Endothelial cell (in vitro differentiated cells): Measurements from ENCODE around the gene SLC23A2. TPM values are rescaled to one million over a fixed set of nuclear protein-coding genes. Genes with fewer than 3 reads are reported as not detected.
A peak's percentile ranks its signal among the peaks of the same experiment; 100 is the strongest.

Source experiments
- DNase-seq: peaks from one replicate; pipeline ENCODE4 v3.0.0; 2021; ENCODE audit warnings: low spot score
- H3K27ac Mint-ChIP-seq: one replicate; pipeline ENCODE4 v1.8.0; 2021; ENCODE audit warnings: mixed read lengths, inconsistent platforms; ENCODE audit not compliant: unreplicated experiment
- H3K27me3 Mint-ChIP-seq: one replicate; pipeline ENCODE4 v1.8.0; 2021; ENCODE audit warnings: mild to moderate bottlenecking, moderate library complexity, mixed read lengths, inconsistent platforms; ENCODE audit not compliant: unreplicated experiment
- H3K36me3 Mint-ChIP-seq: one replicate; pipeline ENCODE4 v1.8.0; 2021; ENCODE audit warnings: mild to moderate bottlenecking, low read depth, mixed read lengths, inconsistent platforms; ENCODE audit not compliant: unreplicated experiment
- H3K4me1 Mint-ChIP-seq: one replicate; pipeline ENCODE4 v1.8.0; 2021; ENCODE audit warnings: mild to moderate bottlenecking, mixed read lengths, inconsistent platforms; ENCODE audit not compliant: unreplicated experiment
- H3K4me3 Mint-ChIP-seq: one replicate; pipeline ENCODE4 v1.8.0; 2021; ENCODE audit warnings: mild to moderate bottlenecking, mixed read lengths, inconsistent platforms; ENCODE audit not compliant: unreplicated experiment
- H3K9me3 Mint-ChIP-seq: one replicate; pipeline ENCODE4 v1.8.0; 2021; ENCODE audit warnings: mixed read lengths, inconsistent platforms; ENCODE audit not compliant: unreplicated experiment
- total RNA-seq: library from RNA; stranded (reverse); fragmentation: NEBNext Ultra II Directional; extraction: Animal tissue kit (Norgen Biotek cat#: 25700); gene quantifications from one replicate; pipeline ENCODE4 v1.2.1, GENCODE V29; 2021; ENCODE audit not compliant: unreplicated experiment
- TF ChIP-seq, protein P1 (sequence below): fragments of 200-600 bp; sonication (generic); IDR thresholded peaks from one replicate; pipeline ENCODE4 v1.5.0; 2021; ENCODE audit warnings: antibody characterized with exemption; ENCODE audit not compliant: unreplicated experiment

The SLC23A2 gene
- total RNA-seq, 1 donor from 2014 or later: 71.3 TPM

DNA sequence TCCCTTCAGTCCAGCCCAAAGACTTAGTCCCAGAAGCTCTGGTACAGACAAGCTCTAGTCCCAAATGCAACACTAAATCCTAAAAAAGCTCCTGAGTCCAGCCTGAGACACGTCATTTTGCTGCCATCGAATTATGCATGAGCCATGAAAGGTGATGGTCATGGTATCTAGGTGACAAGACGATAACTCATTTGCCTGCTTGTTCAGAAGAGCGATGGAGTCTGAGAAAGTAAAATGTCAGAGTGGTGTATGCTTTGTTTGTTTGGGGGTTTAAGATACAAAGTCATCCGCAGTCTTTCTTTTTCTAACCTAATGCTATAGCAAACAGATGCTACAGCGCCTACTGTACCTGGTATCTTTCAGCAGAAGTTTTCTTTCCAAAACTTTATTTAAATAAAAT, 54.7 kb downstream of the SLC23A2 start:
- Mint-ChIP-seq H3K4me3 (no peak overlapping the region), H3K27me3 (no peaks in the 10 kb centered on the region), H3K27ac (no peak overlapping the region), H3K4me1 (peaks cover 59% of the 10 kb centered on the region), H3K9me3 (no peaks in the 10 kb centered on the region), H3K36me3 (no peaks in the 10 kb centered on the region)
- TF ChIP-seq, protein P1, sequence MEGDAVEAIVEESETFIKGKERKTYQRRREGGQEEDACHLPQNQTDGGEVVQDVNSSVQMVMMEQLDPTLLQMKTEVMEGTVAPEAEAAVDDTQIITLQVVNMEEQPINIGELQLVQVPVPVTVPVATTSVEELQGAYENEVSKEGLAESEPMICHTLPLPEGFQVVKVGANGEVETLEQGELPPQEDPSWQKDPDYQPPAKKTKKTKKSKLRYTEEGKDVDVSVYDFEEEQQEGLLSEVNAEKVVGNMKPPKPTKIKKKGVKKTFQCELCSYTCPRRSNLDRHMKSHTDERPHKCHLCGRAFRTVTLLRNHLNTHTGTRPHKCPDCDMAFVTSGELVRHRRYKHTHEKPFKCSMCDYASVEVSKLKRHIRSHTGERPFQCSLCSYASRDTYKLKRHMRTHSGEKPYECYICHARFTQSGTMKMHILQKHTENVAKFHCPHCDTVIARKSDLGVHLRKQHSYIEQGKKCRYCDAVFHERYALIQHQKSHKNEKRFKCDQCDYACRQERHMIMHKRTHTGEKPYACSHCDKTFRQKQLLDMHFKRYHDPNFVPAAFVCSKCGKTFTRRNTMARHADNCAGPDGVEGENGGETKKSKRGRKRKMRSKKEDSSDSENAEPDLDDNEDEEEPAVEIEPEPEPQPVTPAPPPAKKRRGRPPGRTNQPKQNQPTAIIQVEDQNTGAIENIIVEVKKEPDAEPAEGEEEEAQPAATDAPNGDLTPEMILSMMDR: no peak
- no peak for DNase-seq

DNA sequence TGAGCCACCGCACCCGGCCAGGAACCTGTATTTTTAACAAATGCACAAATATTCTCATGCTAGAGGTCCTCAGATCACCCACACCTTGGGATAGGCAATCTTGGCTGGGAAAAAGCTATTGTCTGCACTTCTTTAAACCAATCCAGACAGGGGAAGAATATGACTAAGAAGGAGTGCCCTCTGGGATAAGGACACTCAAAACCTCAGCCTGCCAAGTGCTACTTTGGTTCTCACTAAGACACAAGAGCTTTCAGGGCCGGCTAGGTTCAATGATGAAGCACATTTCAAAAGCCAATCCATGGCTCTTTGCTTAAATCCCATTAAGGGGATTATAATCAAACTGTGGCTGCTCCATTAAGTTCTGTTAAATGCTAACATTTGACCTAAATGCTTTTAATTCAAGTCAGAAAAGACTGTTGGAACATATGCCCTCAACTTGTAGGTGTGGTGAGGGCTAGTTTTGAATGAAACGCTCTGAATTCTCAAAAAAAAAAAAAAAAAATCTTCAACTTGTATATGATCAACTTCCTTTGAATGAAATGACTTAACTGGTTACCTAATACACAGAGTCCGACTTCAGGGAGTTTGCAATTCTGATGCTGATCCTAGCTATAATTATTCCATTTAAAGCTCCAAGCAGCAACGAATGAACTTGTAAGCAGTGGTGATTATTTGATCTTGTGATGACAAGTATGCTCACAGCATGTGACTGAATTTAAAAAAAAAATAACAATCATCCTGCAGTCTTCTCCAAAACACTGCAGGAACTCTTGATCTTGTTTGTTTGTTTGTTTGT, 56.6 kb downstream of the SLC23A2 start:
- no peak for DNase-seq
- Mint-ChIP-seq H3K36me3 (no peaks in the 10 kb centered on the region), H3K9me3 (no peaks in the 10 kb centered on the region), H3K4me3 (no peak overlapping the region), H3K27me3 (no peaks in the 10 kb centered on the region), H3K4me1 (peaks cover 41% of the 10 kb centered on the region), H3K27ac (no peak overlapping the region)
- TF ChIP-seq, protein P1: no peak

DNA sequence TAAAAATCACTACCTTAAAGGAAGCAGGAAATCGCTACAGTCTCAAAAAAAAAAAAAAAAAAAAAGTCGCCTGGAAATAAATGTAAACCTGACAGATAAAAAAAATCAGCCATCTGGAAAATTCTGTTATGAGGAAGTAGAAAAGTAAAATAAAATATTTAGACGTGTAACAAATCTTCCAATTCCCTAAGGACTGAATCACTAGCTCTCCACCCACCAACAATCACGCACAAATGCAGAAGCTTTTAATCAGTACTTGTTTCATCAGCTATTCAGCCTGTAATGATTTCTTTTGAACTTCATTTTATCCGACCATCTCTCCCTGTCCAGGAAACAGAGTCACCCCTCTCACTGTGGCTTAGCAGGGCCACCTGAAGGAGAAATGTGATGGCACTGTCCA, 59.0 kb downstream of the SLC23A2 start:
- Mint-ChIP-seq H3K9me3 (no peaks in the 10 kb centered on the region), H3K36me3 (no peaks in the 10 kb centered on the region), H3K4me1 (peaks cover 21% of the 10 kb centered on the region), H3K27ac (peak overlapping the region; percentile 81), H3K27me3 (no peaks in the 10 kb centered on the region), H3K4me3 (no peak overlapping the region)
- no peak for DNase-seq
- TF ChIP-seq, protein P1: no peak

DNA sequence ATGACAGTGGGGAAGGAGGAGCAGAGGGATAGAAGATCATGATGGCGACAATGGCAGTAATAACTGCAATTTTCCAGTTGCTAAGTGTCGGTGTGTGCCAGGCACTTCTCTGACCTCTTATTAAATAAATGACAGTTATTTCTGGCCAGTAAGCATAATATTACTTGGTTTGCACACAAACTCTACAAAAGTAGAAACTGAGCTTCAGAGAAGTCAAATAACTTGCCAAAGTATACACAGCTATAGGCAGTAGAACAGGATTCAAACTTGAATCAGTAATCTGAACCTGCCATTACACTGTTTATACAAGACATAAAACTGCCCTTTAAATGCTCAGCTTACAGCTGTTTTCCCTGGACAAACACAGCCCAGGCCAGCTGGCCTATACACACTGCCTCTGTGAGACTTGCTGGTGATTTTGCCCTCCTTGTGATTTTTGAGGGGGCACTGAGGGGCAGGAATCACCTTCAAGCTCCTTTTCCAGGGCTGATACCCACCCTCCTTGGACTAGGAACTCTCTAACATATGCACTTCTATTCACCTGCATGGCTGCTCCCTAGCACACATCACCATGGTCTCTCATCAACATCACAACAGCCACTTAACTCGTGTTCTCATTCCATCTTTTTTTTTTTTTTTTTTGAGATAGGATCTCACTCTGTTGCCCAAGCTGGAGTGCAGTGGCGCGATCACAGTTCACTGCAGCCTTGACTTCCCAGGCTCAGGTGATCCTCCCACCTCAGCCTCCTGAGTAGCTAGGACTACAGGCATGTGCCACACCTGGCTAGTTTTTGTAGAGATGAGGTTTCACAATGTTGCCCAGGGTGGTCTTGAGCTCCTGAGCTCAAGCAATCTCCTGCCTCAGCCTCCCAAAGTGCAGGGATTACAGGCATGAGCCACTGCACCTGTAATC, 63.6 kb downstream of the SLC23A2 start:
- peaks cover 3% of the 10 kb centered on the region for H3K27me3 Mint-ChIP-seq
- H3K4me1 Mint-ChIP-seq: peaks cover 10% of the 10 kb centered on the region
- H3K36me3 Mint-ChIP-seq: no peaks in the 10 kb centered on the region
- no peak for DNase-seq
- no peak overlapping the region for H3K27ac Mint-ChIP-seq
- TF ChIP-seq, protein P1: no peak
- no peak overlapping the region for H3K4me3 Mint-ChIP-seq
- H3K9me3 Mint-ChIP-seq: no peaks in the 10 kb centered on the region
